Esophagus muscularis mucosa (tissue), 4 donors: Measurements from ENCODE around the gene SPATA45. TPM values are rescaled to one million over a fixed set of nuclear protein-coding genes. Genes with fewer than 3 reads are reported as not detected.

ENCODE experiments used
- DNase-seq: peaks from one replicate; pipeline ENCODE4 v3.0.0-alpha.2; 2017; ENCODE audit errors: extremely low spot score
- H3K27ac ChIP-seq, 4 donors: fragments of 200-600 bp; sonication (generic); replicated peaks in 1 of 4; 1 replicate in 3 of 4; 2 replicates in 1 of 4; pipeline ENCODE4 v1.5.1; 2016 to 2019; ENCODE audit warnings: mild to moderate bottlenecking in 1 of 4
- H3K27me3 ChIP-seq, 4 donors: fragments of 200-600 bp; sonication (generic); one replicate each; pipeline versions ENCODE4 v1.5.1 to v1.6.0; 2016 to 2019
- H3K36me3 ChIP-seq, 4 donors: fragments of 200-600 bp; sonication (generic); one replicate each; pipeline ENCODE4 v1.5.1; 2016 to 2019
- H3K4me1 ChIP-seq, 4 donors: fragments of 200-600 bp; sonication (generic); one replicate each; pipeline ENCODE4 v1.5.1; 2016 to 2019
- H3K4me3 ChIP-seq, 4 donors: fragments of 200-600 bp; sonication (generic); 1 replicate in 2 of 4; 2 replicates in 2 of 4; pipeline ENCODE4 v1.5.1; 2016 to 2019; ENCODE audit warnings: mild to moderate bottlenecking in 4 of 4, moderate library complexity in 1 of 4
- H3K9me3 ChIP-seq, 4 donors: fragments of 200-600 bp; sonication (generic); 1 replicate in 3 of 4; 2 replicates in 1 of 4; pipeline ENCODE4 v1.5.1; 2016 to 2019
- EP300 ChIP-seq: sonication (generic); formaldehyde crosslinking; IDR thresholded peaks from one replicate; pipeline ENCODE4 v1.6.1; 2017; ENCODE audit warnings: antibody characterized with exemption
- POLR2A ChIP-seq: fragments of 450-650 bp; IDR thresholded peaks from one replicate; pipeline ENCODE4 v1.6.1; 2017; ENCODE audit warnings: antibody characterized with exemption, moderate library complexity, mild to moderate bottlenecking, low read depth
- POLR2AphosphoS5 ChIP-seq, 2 donors: sonication (generic); formaldehyde crosslinking; IDR thresholded peaks; one replicate each; pipeline ENCODE4 v1.6.1; 2017; ENCODE audit warnings: antibody characterized with exemption in 2 of 2
- WGBS: methylation state at CpG from one replicate; pipeline ENCODE4 v1.1.5; 2018; 5-methylcytosine and 5-hydroxymethylcytosine counted together
- intact Hi-C: fragments of 100-400 bp; cut with DNase I; formaldehyde crosslinking; loops from one replicate; pipeline ENCODE4 v1.15.1; 2023
- total RNA-seq, 4 donors: library from RNA; depleted of rRNA; stranded (reverse); fragments of >200 nt; gene quantifications; one replicate each; pipeline versions ENCODE4 v1.1.0 to v1.2.1, GENCODE V29; 2016
- TF ChIP-seq, protein P1 (sequence below), 3 experiments: fragments of 200-600 bp in 2 of 3; fragments of 450-650 bp in 1 of 3; sonication (generic) in 2 of 3; IDR thresholded peaks; one replicate each; pipeline ENCODE4 v1.5.1; 2017 to 2019; ENCODE audit warnings: antibody characterized with exemption in 3 of 3, mild to moderate bottlenecking in 2 of 3, moderate library complexity in 1 of 3

Gene SPATA45
- total RNA-seq, 4 donors from 2014 or later = not detected

DNA sequence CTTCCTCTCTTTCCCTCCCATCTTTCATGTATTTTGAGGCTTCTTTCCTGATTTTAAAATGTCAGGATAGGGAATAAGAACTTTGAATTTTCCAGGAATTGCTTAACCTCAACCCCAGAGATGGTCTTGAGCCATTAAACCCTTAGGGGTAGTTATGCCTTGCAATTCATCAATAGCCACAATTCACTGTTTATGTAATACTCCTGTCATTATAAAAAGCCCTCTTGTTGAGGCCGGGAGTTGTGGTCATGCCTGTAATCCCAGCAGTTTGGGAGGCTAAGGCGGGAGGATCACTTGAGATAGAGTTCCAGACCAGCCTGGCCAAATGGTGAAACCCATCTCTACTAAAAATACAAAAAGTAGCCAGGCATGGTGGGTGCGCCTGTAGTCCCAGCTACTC, 24.5 kb downstream of the SPATA45 start:
- H3K27ac ChIP-seq = no peak overlapping the region
- intact Hi-C loops = no loop called here
- WGBS = 94% methylated on average over 3 of the region's 3 CpGs
- no peaks in the 10 kb centered on the region for H3K27me3 ChIP-seq
- DNase-seq = no peak
- no peak overlapping the region for H3K4me3 ChIP-seq
- H3K4me1 ChIP-seq = no peaks in the 10 kb centered on the region
- peaks cover 0 to 16% (median 14%) of the 10 kb centered on the region in 4 donors for H3K9me3 ChIP-seq
- no peaks in the 10 kb centered on the region for H3K36me3 ChIP-seq
- TF ChIP-seq POLR2A (no peak), POLR2AphosphoS5 (IDR thresholded peaks at IDR 0.05) (no peak), EP300 (no peak)
- TF ChIP-seq, protein P1, sequence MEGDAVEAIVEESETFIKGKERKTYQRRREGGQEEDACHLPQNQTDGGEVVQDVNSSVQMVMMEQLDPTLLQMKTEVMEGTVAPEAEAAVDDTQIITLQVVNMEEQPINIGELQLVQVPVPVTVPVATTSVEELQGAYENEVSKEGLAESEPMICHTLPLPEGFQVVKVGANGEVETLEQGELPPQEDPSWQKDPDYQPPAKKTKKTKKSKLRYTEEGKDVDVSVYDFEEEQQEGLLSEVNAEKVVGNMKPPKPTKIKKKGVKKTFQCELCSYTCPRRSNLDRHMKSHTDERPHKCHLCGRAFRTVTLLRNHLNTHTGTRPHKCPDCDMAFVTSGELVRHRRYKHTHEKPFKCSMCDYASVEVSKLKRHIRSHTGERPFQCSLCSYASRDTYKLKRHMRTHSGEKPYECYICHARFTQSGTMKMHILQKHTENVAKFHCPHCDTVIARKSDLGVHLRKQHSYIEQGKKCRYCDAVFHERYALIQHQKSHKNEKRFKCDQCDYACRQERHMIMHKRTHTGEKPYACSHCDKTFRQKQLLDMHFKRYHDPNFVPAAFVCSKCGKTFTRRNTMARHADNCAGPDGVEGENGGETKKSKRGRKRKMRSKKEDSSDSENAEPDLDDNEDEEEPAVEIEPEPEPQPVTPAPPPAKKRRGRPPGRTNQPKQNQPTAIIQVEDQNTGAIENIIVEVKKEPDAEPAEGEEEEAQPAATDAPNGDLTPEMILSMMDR (IDR thresholded peaks at IDR 0.05) = no peak

DNA sequence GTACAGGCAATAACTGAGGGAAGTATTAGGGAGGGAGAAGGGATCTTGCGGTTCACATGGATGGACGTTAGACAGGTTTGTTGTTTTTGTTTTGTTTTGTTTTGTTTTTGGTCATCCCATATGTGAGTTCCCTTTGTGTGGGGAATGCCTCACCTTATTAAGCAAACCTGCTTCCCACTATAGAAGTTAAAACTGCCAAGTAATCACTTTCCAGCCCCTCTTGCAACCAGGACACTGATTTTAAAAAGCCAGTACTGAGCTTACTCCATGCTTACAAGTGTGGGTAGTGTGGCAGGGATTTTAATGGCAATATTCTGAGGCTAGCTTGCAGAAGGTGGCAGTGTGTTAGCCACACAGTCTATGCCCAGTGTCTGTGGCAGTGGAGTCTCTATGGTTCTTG, 26.5 kb downstream of the SPATA45 start:
- Histone ChIP-seq H3K9me3 (peaks cover 0 to 12% (median 10%) of the 10 kb centered on the region in 4 donors), H3K27ac (no peak overlapping the region), H3K27me3 (no peaks in the 10 kb centered on the region), H3K4me3 (no peak overlapping the region), H3K4me1 (no peaks in the 10 kb centered on the region), H3K36me3 (no peaks in the 10 kb centered on the region)
- TF ChIP-seq, protein P1 (IDR thresholded peaks at IDR 0.05) = no peak
- TF ChIP-seq POLR2A (no peak), POLR2AphosphoS5 (IDR thresholded peaks at IDR 0.05) (no peak), EP300 (no peak)
- no peak for DNase-seq
- intact Hi-C loops = no loop called here
- 85% methylated on average over 2 of the region's 2 CpGs for WGBS

DNA sequence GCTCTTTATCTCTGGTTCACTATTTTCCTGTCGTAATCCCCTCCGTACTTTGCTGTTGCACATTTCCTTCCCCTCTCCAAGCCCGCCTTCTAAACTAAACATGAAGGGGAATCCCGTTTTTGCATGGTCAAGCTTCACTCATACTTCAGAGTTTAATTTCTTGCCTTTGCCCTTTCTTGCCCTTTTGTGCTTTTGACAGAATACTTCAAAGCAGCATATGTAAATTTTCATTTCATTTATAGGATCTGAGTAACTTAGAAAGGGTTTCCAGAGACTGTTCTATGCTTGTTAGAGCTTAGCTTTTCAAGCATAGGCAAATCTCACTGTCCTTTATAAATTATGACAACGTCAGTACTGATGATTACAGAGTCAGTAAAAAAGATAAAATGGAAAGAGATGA, 27.7 kb downstream of the SPATA45 start:
- intact Hi-C loops = no loop called here
- Histone ChIP-seq H3K4me1 (no peaks in the 10 kb centered on the region), H3K36me3 (peaks cover 0 to under 1% (median 0%) of the 10 kb centered on the region in 4 donors), H3K27ac (no peak overlapping the region), H3K27me3 (no peaks in the 10 kb centered on the region), H3K9me3 (no peaks in the 10 kb centered on the region), H3K4me3 (no peak overlapping the region)
- TF ChIP-seq POLR2AphosphoS5 (IDR thresholded peaks at IDR 0.05) (no peak), POLR2A (no peak), EP300 (no peak)
- TF ChIP-seq, protein P1 (IDR thresholded peaks at IDR 0.05) = no peak
- WGBS = 52% methylated on average over 5 of the region's 5 CpGs
- DNase-seq = no peak

DNA sequence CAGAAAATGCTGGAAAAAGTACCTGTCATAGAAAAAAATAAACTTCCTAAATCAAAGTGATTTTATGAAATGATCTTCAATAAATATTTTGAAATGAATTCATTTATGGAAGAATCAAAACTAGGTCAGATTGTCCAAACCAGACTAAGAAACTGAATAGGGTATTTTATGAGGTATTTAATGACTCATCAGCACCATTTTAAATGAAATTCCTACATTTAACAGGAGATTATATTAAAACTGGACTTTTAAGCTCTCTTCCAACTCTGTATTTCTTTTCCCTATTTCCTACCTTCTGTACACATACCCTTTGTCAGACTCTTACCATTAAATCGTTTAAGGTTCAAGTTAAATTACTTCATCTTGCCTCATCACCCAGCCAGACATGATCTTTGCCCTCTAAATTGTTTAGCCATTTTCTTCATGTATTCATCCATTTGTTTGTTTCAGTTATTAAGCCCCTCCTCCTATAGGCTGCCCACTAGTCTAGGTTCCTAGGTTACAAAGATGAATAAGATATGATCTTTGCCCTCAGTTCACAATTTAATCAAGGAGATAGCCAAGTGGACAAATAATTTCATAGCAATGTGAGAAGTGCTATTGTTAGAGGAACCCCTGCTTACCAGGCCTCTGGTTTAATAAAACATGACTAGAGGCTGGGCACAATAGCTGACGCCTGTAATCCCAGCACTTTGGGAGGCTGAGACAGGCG, 30.7 kb downstream of the SPATA45 start:
- DNase-seq = no peak
- H3K4me1 ChIP-seq = no peaks in the 10 kb centered on the region
- no peak overlapping the region for H3K27ac ChIP-seq
- intact Hi-C loops = no loop called here
- no peaks in the 10 kb centered on the region for H3K9me3 ChIP-seq
- WGBS = 87% methylated on average over 3 of the region's 3 CpGs
- H3K27me3 ChIP-seq = no peaks in the 10 kb centered on the region
- no peak overlapping the region for H3K4me3 ChIP-seq
- H3K36me3 ChIP-seq = peaks cover 0 to 22% (median 2%) of the 10 kb centered on the region in 4 donors
- TF ChIP-seq, protein P1 (IDR thresholded peaks at IDR 0.05) = no peak
- TF ChIP-seq POLR2AphosphoS5 (IDR thresholded peaks at IDR 0.05) (no peak), POLR2A (no peak), EP300 (no peak)
